PFSK-1 (cell line): Measurements from ENCODE around the gene SHISA7.

ENCODE experiments used
- POLR2AphosphoS5 ChIP-seq: IDR thresholded peaks from 2 replicates; pipeline ENCODE4 v1.6.1; 2012; ENCODE audit warnings: low read depth, mild to moderate bottlenecking, control low read depth, low read length, moderate library complexity
- TAF1 ChIP-seq: IDR thresholded peaks from 2 replicates; pipeline ENCODE4 v1.6.1; 2012; ENCODE audit warnings: low read length, control low read depth, borderline replicate concordance; ENCODE audit not compliant: insufficient read depth

DNA sequence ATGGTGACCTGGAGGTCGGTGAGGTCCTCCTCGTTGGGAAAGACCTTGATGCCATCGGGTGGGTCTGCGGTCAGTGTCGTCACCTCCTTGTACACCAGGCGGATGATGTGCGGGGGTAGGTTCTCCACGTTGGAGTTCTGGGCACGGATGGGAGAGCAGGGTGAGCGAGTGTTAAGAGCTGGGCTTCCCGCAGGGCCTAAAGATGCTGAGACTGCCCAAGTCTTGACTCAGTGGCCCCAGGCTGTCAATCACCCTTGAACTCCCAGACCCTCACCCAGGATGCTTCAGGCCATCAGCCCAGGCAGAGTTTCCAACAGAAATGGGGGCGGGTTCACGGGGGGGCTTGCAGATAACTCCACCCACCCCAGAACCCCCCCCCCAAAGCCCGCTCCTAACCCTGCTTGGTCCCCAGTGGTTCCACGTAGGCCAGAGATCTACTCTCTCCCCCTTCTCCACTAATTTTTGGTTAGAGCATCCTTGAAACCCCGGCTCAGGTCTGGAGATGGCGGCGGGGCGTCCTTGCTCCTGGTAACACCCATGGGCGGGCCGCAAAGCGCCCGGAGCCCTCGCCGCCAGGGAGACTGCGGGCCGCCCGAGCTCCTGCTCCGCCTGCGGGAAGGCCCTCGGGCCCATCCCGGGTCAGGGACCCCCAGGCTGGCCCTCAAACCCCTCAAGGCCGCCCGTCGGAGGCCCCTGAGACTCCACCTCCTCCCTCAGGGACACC lies 36.1 kb downstream of the SHISA7 start:
- TF ChIP-seq POLR2AphosphoS5, result no peak
- no peak for TF ChIP-seq TAF1
